Subcutaneous abdominal adipose tissue (tissue), 5 donors: ENCODE results near the gene OTOP3.

ENCODE experiments used
- H3K27ac ChIP-seq: one replicate; pipeline ENCODE4 v1.7.0; 2013; ENCODE audit warnings: low read depth, mild to moderate bottlenecking, inconsistent platforms, low read length, moderate library complexity
- H3K27me3 ChIP-seq, 5 donors: one replicate each; pipeline ENCODE4 v1.7.0; 2013; ENCODE audit warnings: low read length in 5 of 5, inconsistent platforms in 1 of 5; ENCODE audit not compliant: control insufficient read depth in 5 of 5, insufficient read depth in 4 of 5
- H3K36me3 ChIP-seq, 5 donors: one replicate each; pipeline ENCODE4 v1.7.0; 2013; ENCODE audit warnings: low read length in 5 of 5; ENCODE audit not compliant: control insufficient read depth in 5 of 5, insufficient read depth in 5 of 5
- H3K4me1 ChIP-seq, 5 donors: one replicate each; pipeline ENCODE4 v1.7.0; 2013; ENCODE audit warnings: low read length in 5 of 5, mild to moderate bottlenecking in 3 of 5, moderate library complexity in 1 of 5; ENCODE audit not compliant: control insufficient read depth in 5 of 5, insufficient read depth in 5 of 5
- H3K4me3 ChIP-seq, 5 donors: one replicate each; pipeline ENCODE4 v1.7.0; 2013; ENCODE audit warnings: low read length in 5 of 5, low read depth in 1 of 5
- H3K9ac ChIP-seq, 5 donors: one replicate each; pipeline ENCODE4 v1.7.0; 2013; ENCODE audit warnings: low read length in 5 of 5, mild to moderate bottlenecking in 4 of 5, moderate library complexity in 3 of 5
- H3K9me3 ChIP-seq, 5 donors: one replicate each; pipeline ENCODE4 v1.7.0; 2013; ENCODE audit warnings: low read length in 5 of 5; ENCODE audit not compliant: control insufficient read depth in 5 of 5
- donor health status: healthy.
- donor health status: healthy.
- donor health status: healthy.
- donor health status: healthy.
- donor health status: healthy.

OTOP3 gene

DNA sequence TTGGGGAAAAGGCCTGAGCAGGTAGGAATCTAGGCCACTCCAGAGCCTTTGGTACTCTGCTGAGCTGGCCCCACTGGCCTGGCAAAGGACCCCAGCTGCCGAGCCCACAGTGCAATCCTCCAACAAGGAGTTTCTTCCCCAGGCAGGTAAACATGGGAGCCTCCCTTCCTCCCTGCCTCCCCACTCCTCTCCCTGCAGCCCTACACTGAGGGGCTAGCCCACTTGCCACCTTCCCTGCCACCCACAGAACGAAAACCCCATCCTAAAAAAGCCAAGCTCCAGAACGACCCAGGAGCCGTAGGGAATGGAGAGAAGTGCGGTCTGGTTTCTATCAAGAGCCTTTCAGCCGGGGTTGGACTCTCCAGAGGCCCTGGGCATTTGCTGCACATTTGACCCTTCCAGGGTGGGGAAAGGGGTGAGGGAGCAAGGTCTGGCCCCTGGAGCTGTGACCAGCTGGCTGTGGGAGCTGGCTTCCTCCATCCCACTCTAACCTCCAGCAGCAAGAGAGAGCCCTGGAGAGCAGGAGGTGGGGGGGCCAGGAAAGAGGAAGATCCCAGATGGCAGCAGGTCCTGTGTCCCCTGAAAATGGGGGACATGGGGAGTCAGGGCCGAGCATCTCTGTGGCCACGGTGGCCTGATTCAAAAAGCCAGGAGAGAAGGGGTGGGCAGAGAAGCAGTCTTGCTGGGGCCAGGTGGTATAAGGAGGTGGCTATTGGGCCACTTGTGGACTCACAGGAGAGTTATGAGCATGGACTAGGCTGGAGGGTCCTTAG, 35.6 kb downstream of the OTOP3 start:
- Histone ChIP-seq H3K9me3 (no peaks in the 10 kb centered on the region), H3K36me3 (no peaks in the 10 kb centered on the region), H3K9ac (peak overlapping the region in 2 of 5 donors; percentile 59 to 75), H3K27me3 (peaks cover 4 to 32% (median 17%) of the 10 kb centered on the region in 5 donors), H3K4me1 (peaks cover 1 to 36% (median 20%) of the 10 kb centered on the region in 5 donors), H3K27ac (no peak overlapping the region), H3K4me3 (peak overlapping the region; percentile 15 to 70 (median 61))

GRCh38 chr17:74971842-74972106, 36.1 kb downstream of the OTOP3 start:
- H3K9ac ChIP-seq = peak overlapping the region in 2 of 5 donors; percentile 59 to 75
- no peak overlapping the region for H3K27ac ChIP-seq

GRCh38 chr17:74972107-74972972, 36.6 kb downstream of the OTOP3 start, which contains the start of gene HID1:
TSS of gene HID1 (minus strand) at chr17:74972759. CDS start at chr17:74972656, 103 bp downstream.
- no peak within 1 kb of the TSS for H3K27ac ChIP-seq
- H3K36me3 ChIP-seq = no peaks in the 10 kb centered on the region
- H3K4me1 ChIP-seq = peaks cover 1 to 36% (median 20%) of the 10 kb centered on the region in 5 donors
- H3K27me3 ChIP-seq = peaks cover 4 to 32% (median 17%) of the 10 kb centered on the region in 5 donors
- H3K9me3 ChIP-seq = no peaks in the 10 kb centered on the region
- peak within 1 kb of the TSS; percentile 54 to 70 (median 62) for H3K4me3 ChIP-seq
- peak within 1 kb of the TSS in 3 of 5 donors; percentile 55 to 75 (median 59) for H3K9ac ChIP-seq

More at GRCh38 chr17:74971842-74972106, 36.1 kb downstream of the OTOP3 start:
- H3K27me3 ChIP-seq = peaks cover 4 to 32% (median 17%) of the 10 kb centered on the region in 5 donors
- peak overlapping the region; percentile 15 to 70 (median 61) for H3K4me3 ChIP-seq
- no peaks in the 10 kb centered on the region for H3K9me3 ChIP-seq
- H3K36me3 ChIP-seq = no peaks in the 10 kb centered on the region
- H3K4me1 ChIP-seq = peaks cover 1 to 36% (median 20%) of the 10 kb centered on the region in 5 donors

DNA sequence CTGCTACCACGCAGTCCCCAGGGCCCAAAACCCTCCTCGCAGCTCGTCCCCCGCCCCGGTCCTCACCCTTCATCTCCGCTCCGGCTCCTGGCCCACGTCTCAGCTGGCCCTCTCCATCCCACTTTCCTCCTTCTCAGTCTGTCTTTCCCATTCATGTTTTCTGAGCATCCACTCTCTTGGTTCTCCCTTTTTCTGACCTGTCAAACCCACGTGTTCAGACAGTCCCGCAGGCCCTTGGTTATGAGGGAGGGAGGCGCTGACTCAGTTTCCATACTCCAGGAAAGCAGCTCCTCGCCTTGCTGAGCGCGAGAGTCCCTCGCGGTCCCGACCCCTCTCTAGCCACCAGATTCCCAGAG, 37.3 kb downstream of the OTOP3 start:
- Histone ChIP-seq H3K27me3 (peaks cover 4 to 32% (median 17%) of the 10 kb centered on the region in 5 donors), H3K4me3 (peak overlapping the region in 4 of 5 donors; percentile 8 to 70 (median 50)), H3K4me1 (peaks cover 1 to 36% (median 20%) of the 10 kb centered on the region in 5 donors), H3K9ac (peak overlapping the region in 1 of 5 donors; percentile 30), H3K27ac (no peak overlapping the region), H3K36me3 (no peaks in the 10 kb centered on the region), H3K9me3 (no peaks in the 10 kb centered on the region)

DNA sequence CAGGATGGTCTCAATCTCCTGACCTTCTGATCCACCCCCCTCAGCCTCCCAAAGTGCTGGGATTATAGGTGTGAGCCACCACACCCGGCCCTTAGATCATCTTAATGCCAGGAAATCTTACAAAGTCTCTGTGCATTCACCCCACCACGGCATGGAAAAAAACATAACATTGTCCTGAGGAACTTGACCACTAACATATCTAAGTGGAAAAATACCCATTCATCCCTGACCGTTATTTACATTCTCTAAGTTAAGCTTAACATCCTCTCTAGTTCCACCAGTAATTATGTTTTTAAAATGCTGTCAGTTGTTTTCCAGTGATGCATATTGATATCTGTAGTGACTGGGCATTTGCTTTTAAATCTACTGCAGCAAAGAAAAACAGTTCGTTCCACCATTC, 40.2 kb downstream of the OTOP3 start:
- Histone ChIP-seq H3K4me3 (no peak overlapping the region), H3K4me1 (peaks cover 1 to 18% (median 15%) of the 10 kb centered on the region in 5 donors), H3K9ac (no peak overlapping the region), H3K27ac (no peak overlapping the region), H3K9me3 (no peaks in the 10 kb centered on the region), H3K27me3 (peaks cover 4 to 19% (median 9%) of the 10 kb centered on the region in 5 donors), H3K36me3 (no peaks in the 10 kb centered on the region)

GRCh38 chr17:74977802-74978201, 42.1 kb downstream of the OTOP3 start:
- H3K9ac ChIP-seq = no peak overlapping the region
- peaks cover 0 to 10% (median 4%) of the 10 kb centered on the region in 5 donors for H3K27me3 ChIP-seq
- H3K4me1 ChIP-seq = peaks cover 4 to 21% (median 20%) of the 10 kb centered on the region in 5 donors
- no peak overlapping the region for H3K4me3 ChIP-seq
- no peaks in the 10 kb centered on the region for H3K36me3 ChIP-seq
- H3K27ac ChIP-seq = no peak overlapping the region
- H3K9me3 ChIP-seq = no peaks in the 10 kb centered on the region

- Histone ChIP-seq H3K27me3 (peaks cover 0 to 6% (median 0%) of the 10 kb centered on the region in 5 donors), H3K27ac (no peak overlapping the region), H3K9ac (no peak overlapping the region), H3K4me1 (peaks cover 3 to 19% (median 17%) of the 10 kb centered on the region in 5 donors), H3K36me3 (no peaks in the 10 kb centered on the region), H3K9me3 (no peaks in the 10 kb centered on the region), H3K4me3 (no peak overlapping the region)
Measured at GRCh38 chr17:74978240-74978639, 42.5 kb downstream of the OTOP3 start.

GRCh38 chr17:74979408-74980146, 43.9 kb downstream of the OTOP3 start:
- H3K27ac ChIP-seq = no peak overlapping the region
- no peak overlapping the region for H3K4me3 ChIP-seq
- peaks cover 0 to 4% (median 0%) of the 10 kb centered on the region in 5 donors for H3K27me3 ChIP-seq
- no peaks in the 10 kb centered on the region for H3K9me3 ChIP-seq
- H3K4me1 ChIP-seq = peaks cover 3 to 19% (median 17%) of the 10 kb centered on the region in 5 donors
- no peak overlapping the region for H3K9ac ChIP-seq
- no peaks in the 10 kb centered on the region for H3K36me3 ChIP-seq

DNA sequence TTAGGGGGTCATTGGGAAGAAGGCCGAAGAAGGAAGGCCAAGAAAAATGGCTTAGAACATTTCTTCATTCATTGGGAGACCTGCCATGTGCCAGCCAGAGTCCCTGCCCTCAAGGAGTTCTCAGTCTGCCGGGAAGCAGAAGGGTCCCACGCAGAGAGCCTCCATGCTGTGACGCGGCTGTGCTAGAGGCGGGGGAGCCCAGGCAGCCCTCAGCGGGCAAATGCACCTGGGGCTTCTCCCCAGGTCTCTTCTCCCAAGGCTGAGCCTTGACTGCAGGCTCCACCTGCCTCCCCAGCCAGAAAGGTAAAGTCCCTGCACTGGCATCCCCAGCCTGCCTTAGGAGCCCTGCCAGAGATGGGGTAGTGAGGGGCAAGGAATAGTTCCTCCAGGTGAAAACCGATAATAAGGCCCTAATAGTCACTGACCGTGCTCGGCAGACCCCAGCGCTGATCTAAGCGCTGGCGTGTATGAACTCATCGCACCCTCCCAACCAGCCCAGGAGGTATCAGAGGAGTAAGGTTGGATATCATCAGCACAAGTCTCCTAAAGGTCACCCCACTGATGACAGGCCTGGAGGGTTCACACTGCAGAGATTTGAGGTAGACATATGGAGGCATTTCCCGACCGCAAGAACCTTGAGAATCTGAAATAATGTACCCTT, 45.8 kb downstream of the OTOP3 start:
- Histone ChIP-seq H3K36me3 (no peaks in the 10 kb centered on the region), H3K27ac (peak overlapping the region; percentile 45), H3K4me3 (peak overlapping the region; percentile 70 to 84 (median 78)), H3K27me3 (no peaks in the 10 kb centered on the region), H3K9ac (peak overlapping the region in 4 of 5 donors; percentile 48 to 87 (median 74)), H3K4me1 (peaks cover 3 to 19% (median 17%) of the 10 kb centered on the region in 5 donors), H3K9me3 (no peaks in the 10 kb centered on the region)
